Measurements from ENCODE around the gene DLG1. TPM values are rescaled to one million over a fixed set of nuclear protein-coding genes. Genes with fewer than 3 reads are reported as not detected.

DLG1 gene
- total and polyA plus RNA-seq, 7 experiments from 2014 or later = 27.9 to 96.5 (median 85.9) TPM

- Mint-ChIP-seq H3K27me3 (no peaks in the 10 kb centered on the region), H3K9me3 (no peaks in the 10 kb centered on the region), H3K4me3 (peak overlapping the region in 1 of 10 donors; percentile 35), H3K27ac (peak overlapping the region in 3 of 9 donors; percentile 3 to 60 (median 28)), H3K4me1 (peaks cover 22 to 83% (median 76%) of the 10 kb centered on the region in 7 donors), H3K36me3 (peaks cover 0 to 11% (median 4%) of the 10 kb centered on the region in 5 donors)
- ChIA-PET POLR2A (interaction anchor here (1.2 kb wide), 1 partner anchor 9 kb away, joined by 3 read pairs; no protein-coding TSS in a partner anchor), CTCF (no interaction called here)
- no peak for ATAC-seq
- Histone ChIP-seq H3K9me3 (ENCODE audit: control insufficient read depth in 2 of 3, low read length in 3 of 3) (no peaks in the 10 kb centered on the region), H3K4me3 (ENCODE audit: low read length) (no peak overlapping the region), H3K27ac (ENCODE audit: low read depth, low read length) (no peak overlapping the region), H3K27me3 (ENCODE audit: control insufficient read depth in 2 of 2, insufficient read depth in 2 of 2, low read length in 2 of 2) (no peaks in the 10 kb centered on the region), H3K36me3 (ENCODE audit: control insufficient read depth in 2 of 3, insufficient read depth in 3 of 3, low read length in 3 of 3) (no peaks in the 10 kb centered on the region), H3K4me1 (ENCODE audit: control insufficient read depth in 2 of 2, insufficient read depth in 2 of 2, low read length in 2 of 2) (peaks cover 4 to 16% of the 10 kb centered on the region in 2 donors)
- no peak for DNase-seq
- intact Hi-C loops (cut with micrococcal nuclease) = loop anchor here in 1 of 2 donors (5.0 kb wide), 1 partner anchor 38 kb away; the partner anchor contains the start of gene DLG1
Observed at GRCh38 chr3:197259096-197259495, 39.3 kb downstream of the DLG1 start.

GRCh38 chr3:197258168-197258755, 40.1 kb downstream of the DLG1 start:
- Mint-ChIP-seq H3K4me1 (peaks cover 30 to 91% (median 83%) of the 10 kb centered on the region in 7 donors), H3K36me3 (peaks cover 0 to 9% (median 4%) of the 10 kb centered on the region in 5 donors), H3K27ac (peak overlapping the region in 4 of 9 donors; percentile 3 to 68 (median 14)), H3K27me3 (no peaks in the 10 kb centered on the region), H3K9me3 (no peaks in the 10 kb centered on the region), H3K4me3 (no peak overlapping the region)
- Histone ChIP-seq H3K4me1 (ENCODE audit: control insufficient read depth in 2 of 2, insufficient read depth in 2 of 2, low read length in 2 of 2) (peaks cover 4 to 16% of the 10 kb centered on the region in 2 donors), H3K4me3 (ENCODE audit: low read length) (no peak overlapping the region), H3K27ac (ENCODE audit: low read depth, low read length) (no peak overlapping the region), H3K36me3 (ENCODE audit: control insufficient read depth in 2 of 3, insufficient read depth in 3 of 3, low read length in 3 of 3) (no peaks in the 10 kb centered on the region), H3K27me3 (ENCODE audit: control insufficient read depth in 2 of 2, insufficient read depth in 2 of 2, low read length in 2 of 2) (no peaks in the 10 kb centered on the region), H3K9me3 (ENCODE audit: control insufficient read depth in 2 of 3, low read length in 3 of 3) (no peaks in the 10 kb centered on the region)
- ATAC-seq (no peak), DNase-seq (no peak)
- CTCF ChIA-PET = interaction anchor here (1.1 to 3.4 kb wide), 7 partner anchors 10 to 254 kb away, joined by 3 to 23 read pairs (median 13); no protein-coding TSS in a partner anchor
- intact Hi-C loops (cut with micrococcal nuclease) = loop anchor here in 1 of 2 donors (5.0 kb wide), 1 partner anchor 39 kb away; the partner anchor contains the start of gene DLG1
- POLR2A ChIA-PET = interaction anchor here (1.2 kb wide), 1 partner anchor 10 kb away, joined by 3 read pairs; no protein-coding TSS in a partner anchor

- H3K9me3 Mint-ChIP-seq = no peaks in the 10 kb centered on the region
- ChIA-PET CTCF (interaction anchor here (0.6 to 3.4 kb wide), 11 partner anchors 11 to 257 kb away, joined by 3 to 23 read pairs (median 8); no protein-coding TSS in a partner anchor), POLR2A (interaction anchor here (1.2 kb wide), 1 partner anchor 11 kb away, joined by 3 read pairs; no protein-coding TSS in a partner anchor)
- H3K4me1 Mint-ChIP-seq = peaks cover 33 to 92% (median 83%) of the 10 kb centered on the region in 7 donors
- Histone ChIP-seq H3K4me1 (ENCODE audit: control insufficient read depth in 2 of 2, insufficient read depth in 2 of 2, low read length in 2 of 2) (peaks cover 4 to 16% of the 10 kb centered on the region in 2 donors), H3K9me3 (ENCODE audit: control insufficient read depth in 2 of 3, low read length in 3 of 3) (no peaks in the 10 kb centered on the region), H3K27me3 (ENCODE audit: control insufficient read depth in 2 of 2, insufficient read depth in 2 of 2, low read length in 2 of 2) (no peaks in the 10 kb centered on the region), H3K36me3 (ENCODE audit: control insufficient read depth in 2 of 3, insufficient read depth in 3 of 3, low read length in 3 of 3) (no peaks in the 10 kb centered on the region), H3K27ac (ENCODE audit: low read depth, low read length) (no peak overlapping the region), H3K4me3 (ENCODE audit: low read length) (no peak overlapping the region)
- no peak for ATAC-seq
- H3K4me3 Mint-ChIP-seq = no peak overlapping the region
- no peaks in the 10 kb centered on the region for H3K27me3 Mint-ChIP-seq
- peaks cover 0 to 6% (median 0%) of the 10 kb centered on the region in 5 donors for H3K36me3 Mint-ChIP-seq
- DNase-seq = no peak
- intact Hi-C loops (cut with micrococcal nuclease) = loop anchor here (1.0 to 5.0 kb wide), 5 partner anchors 39 to 253 kb away; partner anchors contain the start of gene DLG1 (in 1 of the 2)
- peak overlapping the region in 3 of 9 donors; percentile 0 to 14 (median 3) for H3K27ac Mint-ChIP-seq
Observed at GRCh38 chr3:197257711-197258110, 40.7 kb downstream of the DLG1 start.

GRCh38 chr3:197256836-197257444, 41.5 kb downstream of the DLG1 start:
- POLR2A ChIA-PET = interaction anchor here (1.2 kb wide), 1 partner anchor 245 kb away, joined by 3 read pairs; no protein-coding TSS in a partner anchor
- Mint-ChIP-seq H3K4me1 (peaks cover 32 to 92% (median 83%) of the 10 kb centered on the region in 7 donors), H3K9me3 (peaks cover 0 to 1% (median 0%) of the 10 kb centered on the region in 11 donors), H3K36me3 (peaks cover 0 to 8% (median 7%) of the 10 kb centered on the region in 5 donors), H3K4me3 (no peak overlapping the region), H3K27me3 (no peaks in the 10 kb centered on the region), H3K27ac (peak overlapping the region in 1 of 9 donors; percentile 0)
- Histone ChIP-seq H3K36me3 (ENCODE audit: control insufficient read depth in 2 of 3, insufficient read depth in 3 of 3, low read length in 3 of 3) (no peaks in the 10 kb centered on the region), H3K27ac (ENCODE audit: low read depth, low read length) (no peak overlapping the region), H3K4me3 (ENCODE audit: low read length) (no peak overlapping the region), H3K27me3 (ENCODE audit: control insufficient read depth in 2 of 2, insufficient read depth in 2 of 2, low read length in 2 of 2) (no peaks in the 10 kb centered on the region), H3K4me1 (ENCODE audit: control insufficient read depth in 2 of 2, insufficient read depth in 2 of 2, low read length in 2 of 2) (peaks cover 4 to 19% of the 10 kb centered on the region in 2 donors), H3K9me3 (ENCODE audit: control insufficient read depth in 2 of 3, low read length in 3 of 3) (no peaks in the 10 kb centered on the region)
- CTCF ChIA-PET = interaction anchor here (0.7 to 3.4 kb wide), 15 partner anchors 11 to 258 kb away, joined by 3 to 23 read pairs (median 6); no protein-coding TSS in a partner anchor
- peak; percentile 48 for ATAC-seq
- intact Hi-C loops (cut with micrococcal nuclease) = loop anchor here (1.0 to 5.0 kb wide), 6 partner anchors 33 to 253 kb away; partner anchors contain the start of gene DLG1 (in 1 of the 2)
- DNase-seq = peak in 7 of 9 donors; percentile 24 to 63 (median 50)

GRCh38 chr3:197256104-197256503, 42.3 kb downstream of the DLG1 start:
- intact Hi-C loops (cut with micrococcal nuclease) = loop anchor here (1.0 to 5.0 kb wide), 3 partner anchors 32 to 247 kb away; partner anchors contain the start of gene DLG1 (in 1 of the 2)
- H3K4me1 Mint-ChIP-seq = peaks cover 36 to 92% (median 83%) of the 10 kb centered on the region in 7 donors
- ATAC-seq (no peak), DNase-seq (no peak)
- no peaks in the 10 kb centered on the region for H3K27me3 Mint-ChIP-seq
- no peak overlapping the region for H3K27ac Mint-ChIP-seq
- CTCF ChIA-PET = interaction anchor here (0.6 to 3.4 kb wide), 14 partner anchors 10 to 339 kb away, joined by 3 to 23 read pairs (median 6); no protein-coding TSS in a partner anchor
- H3K4me3 Mint-ChIP-seq = no peak overlapping the region
- Histone ChIP-seq H3K27ac (ENCODE audit: low read depth, low read length) (no peak overlapping the region), H3K9me3 (ENCODE audit: control insufficient read depth in 2 of 3, low read length in 3 of 3) (no peaks in the 10 kb centered on the region), H3K4me1 (ENCODE audit: control insufficient read depth in 2 of 2, insufficient read depth in 2 of 2, low read length in 2 of 2) (peaks cover 4 to 15% of the 10 kb centered on the region in 2 donors), H3K27me3 (ENCODE audit: control insufficient read depth in 2 of 2, insufficient read depth in 2 of 2, low read length in 2 of 2) (no peaks in the 10 kb centered on the region), H3K36me3 (ENCODE audit: control insufficient read depth in 2 of 3, insufficient read depth in 3 of 3, low read length in 3 of 3) (no peaks in the 10 kb centered on the region), H3K4me3 (ENCODE audit: low read length) (no peak overlapping the region)
- peaks cover 0 to 6% (median 0%) of the 10 kb centered on the region in 11 donors for H3K9me3 Mint-ChIP-seq
- POLR2A ChIA-PET = interaction anchor here (0.6 to 1.2 kb wide), 3 partner anchors 245 to 1181 kb away, joined by 3 read pairs; no protein-coding TSS in a partner anchor
- peaks cover 0 to 16% (median 15%) of the 10 kb centered on the region in 5 donors for H3K36me3 Mint-ChIP-seq

GRCh38 chr3:197253238-197253947, 45.0 kb downstream of the DLG1 start:
- peaks cover 0 to 10% of the 10 kb centered on the region in 2 donors for H3K4me1 ChIP-seq (ENCODE audit: control insufficient read depth in 2 of 2, insufficient read depth in 2 of 2, low read length in 2 of 2)
- ATAC-seq (peak; percentile 64), DNase-seq (peak in 6 of 9 donors; percentile 14 to 46 (median 32))
- no peaks in the 10 kb centered on the region for H3K27me3 ChIP-seq (ENCODE audit: control insufficient read depth in 2 of 2, insufficient read depth in 2 of 2, low read length in 2 of 2)
- H3K4me3 ChIP-seq (ENCODE audit: low read length) = no peak overlapping the region
- no peaks in the 10 kb centered on the region for H3K27me3 Mint-ChIP-seq
- H3K36me3 ChIP-seq (ENCODE audit: control insufficient read depth in 2 of 3, insufficient read depth in 3 of 3, low read length in 3 of 3) = no peaks in the 10 kb centered on the region
- H3K36me3 Mint-ChIP-seq = peaks cover 8 to 38% (median 33%) of the 10 kb centered on the region in 5 donors
- POLR2A ChIA-PET = no interaction called here
- H3K9me3 Mint-ChIP-seq = peaks cover 0 to 25% (median 12%) of the 10 kb centered on the region in 11 donors
- H3K9me3 ChIP-seq (ENCODE audit: control insufficient read depth in 2 of 3, low read length in 3 of 3) = peaks cover 0 to 9% (median 2%) of the 10 kb centered on the region in 3 experiments
- peaks cover 17 to 66% (median 58%) of the 10 kb centered on the region in 7 donors for H3K4me1 Mint-ChIP-seq
- H3K4me3 Mint-ChIP-seq = peak overlapping the region in 2 of 10 donors; percentile 14
- H3K27ac Mint-ChIP-seq = peak overlapping the region in 5 of 9 donors; percentile 11 to 73 (median 30)
- CTCF ChIA-PET = no interaction called here
- H3K27ac ChIP-seq (ENCODE audit: low read depth, low read length) = no peak overlapping the region
- intact Hi-C loops (cut with micrococcal nuclease) = no loop called here

Measured in naive thymus-derived CD4-positive, alpha-beta T cell (primary cell).